Esophagus squamous epithelium (tissue), 5 donors: Measurements from ENCODE around the gene PFDN2. TPM values are rescaled to one million over a fixed set of nuclear protein-coding genes. Genes with fewer than 3 reads are reported as not detected.
"Not testable (repeated sequence)": the region's sequence is repeated elsewhere in the genome, so short reads cannot be mapped to it uniquely, and the experiment has no call there.

ENCODE experiments used
- DNase-seq: peaks from one replicate; lab custom pipeline; 2025; lab: John Stamatoyannopoulos, UW
- H3K27ac ChIP-seq, 4 donors: fragments of 200-600 bp; sonication (generic); one replicate each; pipeline ENCODE4 v1.5.1; 2016 to 2019; ENCODE audit warnings: mild to moderate bottlenecking in 1 of 4
- H3K27me3 ChIP-seq, 4 donors: fragments of 200-600 bp; sonication (generic); 1 replicate in 3 of 4; 2 replicates in 1 of 4; pipeline versions ENCODE4 v1.5.1 to v1.6.0; 2017 to 2021; ENCODE audit warnings: antibody characterized with exemption in 1 of 4
- H3K36me3 ChIP-seq, 3 donors: fragments of 200-600 bp; sonication (generic); one replicate each; pipeline ENCODE4 v1.5.1; 2016 to 2019
- H3K4me1 ChIP-seq, 3 donors: fragments of 200-600 bp; sonication (generic); one replicate each; pipeline ENCODE4 v1.5.1; 2017 to 2019
- H3K4me3 ChIP-seq, 4 donors: fragments of 200-600 bp; sonication (generic); 1 replicate in 3 of 4; 2 replicates in 1 of 4; pipeline ENCODE4 v1.5.1; 2016 to 2019; ENCODE audit warnings: mild to moderate bottlenecking in 2 of 4, moderate library complexity in 1 of 4
- H3K9me3 ChIP-seq, 3 donors: fragments of 200-600 bp; sonication (generic); one replicate each; pipeline ENCODE4 v1.5.1; 2016 to 2019
- CTCF ChIP-seq, 6 experiments: fragments of 450-650 bp in 4 of 6; fragments of 200-600 bp in 2 of 6; sonication (generic) in 2 of 6; IDR thresholded peaks; one replicate each; pipeline ENCODE4 v1.5.1; 2016 to 2019; ENCODE audit warnings: antibody characterized with exemption in 6 of 6, mild to moderate bottlenecking in 4 of 6, moderate library complexity in 4 of 6
- POLR2A ChIP-seq, 4 donors: fragments of 450-650 bp; IDR thresholded peaks; one replicate each; pipeline ENCODE4 v1.6.1; 2017; ENCODE audit warnings: antibody characterized with exemption in 4 of 4, mild to moderate bottlenecking in 4 of 4, moderate library complexity in 3 of 4
- WGBS, 2 donors: methylation state at CpG; one replicate each; pipeline ENCODE4 v1.1.5; 2018; 5-methylcytosine and 5-hydroxymethylcytosine counted together
- intact Hi-C: fragments of 100-400 bp; cut with DNase I; formaldehyde crosslinking; loops from one replicate; pipeline ENCODE4 v1.15.0; 2022
- total RNA-seq, 4 donors: library from RNA; depleted of rRNA; stranded (reverse); fragments of >200 nt; gene quantifications; one replicate each; pipeline ENCODE4 v1.1.0, GENCODE V29; 2016
- donor health status: DM: yes; HTN: yes; CAD: no.

The PFDN2 gene
- total RNA-seq, 4 donors from 2014 or later = 27.0 to 59.2 (median 45.3) TPM

- peak overlapping the region; percentile 21 to 62 (median 42) for H3K4me3 ChIP-seq
These were observed 48.6 kb downstream of the PFDN2 start for GRCh38 chr1:161069241-161069640.

GRCh38 chr1:161068306-161069234 is 49.3 kb downstream of the PFDN2 start:
- intact Hi-C loops = no loop called here
- Histone ChIP-seq H3K27me3 (no peaks in the 10 kb centered on the region), H3K4me3 (peak overlapping the region; percentile 21 to 62 (median 42)), H3K9me3 (no peaks in the 10 kb centered on the region), H3K27ac (peak overlapping the region; percentile 72 to 86 (median 84)), H3K4me1 (peaks cover 0 to 64% (median 5%) of the 10 kb centered on the region in 3 donors), H3K36me3 (peaks cover 0 to 59% (median 7%) of the 10 kb centered on the region in 3 donors)
- TF ChIP-seq CTCF (IDR thresholded peaks at IDR 0.05) (no peak), POLR2A (IDR thresholded peaks at IDR 0.05) (peak in 1 of 4 donors; percentile 33)
- peak; percentile 41 for DNase-seq
- WGBS, 2 donors = 52 to 55% methylated on average over 7 to 9 of the region's 10 CpGs

More at GRCh38 chr1:161069241-161069640, 48.6 kb downstream of the PFDN2 start:
- TF ChIP-seq POLR2A (IDR thresholded peaks at IDR 0.05) (no peak), CTCF (IDR thresholded peaks at IDR 0.05) (no peak)
- H3K36me3 ChIP-seq = peaks cover 0 to 60% (median 7%) of the 10 kb centered on the region in 3 donors
- intact Hi-C loops = no loop called here
- no peaks in the 10 kb centered on the region for H3K27me3 ChIP-seq
- DNase-seq = no peak
- peaks cover 0 to 71% (median 10%) of the 10 kb centered on the region in 3 donors for H3K4me1 ChIP-seq
- peak overlapping the region; percentile 72 to 86 (median 84) for H3K27ac ChIP-seq
- 44 to 77% methylated on average over 7 to 8 of the region's 9 CpGs for WGBS, 2 donors
- H3K9me3 ChIP-seq = no peaks in the 10 kb centered on the region

GRCh38 chr1:161066694-161067093 is 51.1 kb downstream of the PFDN2 start:
- Histone ChIP-seq H3K4me1 (peaks cover 0 to 46% (median 0%) of the 10 kb centered on the region in 3 donors), H3K27me3 (peaks cover 0 to 3% (median 0%) of the 10 kb centered on the region in 4 donors), H3K4me3 (no peak overlapping the region), H3K9me3 (no peaks in the 10 kb centered on the region), H3K27ac (peak overlapping the region in 2 of 4 donors; percentile 6 to 84), H3K36me3 (peaks cover 0 to 42% (median 0%) of the 10 kb centered on the region in 3 donors)
- WGBS, 2 donors = 66 to 74% methylated on average over 3 of the region's 3 CpGs
- DNase-seq = no peak
- intact Hi-C loops = no loop called here
- TF ChIP-seq POLR2A (IDR thresholded peaks at IDR 0.05) = no peak
- no peak for TF ChIP-seq CTCF (IDR thresholded peaks at IDR 0.05)

GRCh38 chr1:161065681-161066080 is 52.2 kb downstream of the PFDN2 start:
- H3K9me3 ChIP-seq, H3K27me3 ChIP-seq, H3K27ac ChIP-seq, H3K4me3 ChIP-seq, DNase-seq, intact Hi-C loops: not testable (repeated sequence)
- H3K36me3 ChIP-seq = peaks cover 0 to 32% (median 0%) of the 10 kb centered on the region in 3 donors
- WGBS, 2 donors = 88% methylated on average over 7 of the region's 7 CpGs
- peaks cover 0 to 36% (median 0%) of the 10 kb centered on the region in 3 donors for H3K4me1 ChIP-seq

GRCh38 chr1:161063936-161064335 is 53.9 kb downstream of the PFDN2 start:
- DNase-seq, H3K4me3 ChIP-seq, H3K27ac ChIP-seq, intact Hi-C loops, H3K9me3 ChIP-seq, H3K27me3 ChIP-seq: not testable (repeated sequence)
- WGBS, 2 donors = 62 to 66% methylated on average over 6 of the region's 6 CpGs
- H3K4me1 ChIP-seq = peaks cover 0 to 22% (median 0%) of the 10 kb centered on the region in 3 donors
- H3K36me3 ChIP-seq = peaks cover 0 to 21% (median 0%) of the 10 kb centered on the region in 3 donors

- TF ChIP-seq CTCF (IDR thresholded peaks at IDR 0.05) (no peak), POLR2A (IDR thresholded peaks at IDR 0.05) (no peak)
These were observed 56.4 kb downstream of the PFDN2 start for GRCh38 chr1:161061419-161061818.

More at GRCh38 chr1:161061419-161061818, 56.4 kb downstream of the PFDN2 start:
- Histone ChIP-seq H3K4me3 (no peak overlapping the region), H3K4me1 (peaks cover 0 to 4% (median 0%) of the 10 kb centered on the region in 3 donors), H3K36me3 (peaks cover 0 to 34% (median 0%) of the 10 kb centered on the region in 3 donors), H3K27me3 (peaks cover 0 to 6% (median 0%) of the 10 kb centered on the region in 4 donors), H3K9me3 (no peaks in the 10 kb centered on the region), H3K27ac (no peak overlapping the region)
- 86 to 100% methylated on average over 3 to 4 of the region's 4 CpGs for WGBS, 2 donors
- DNase-seq = no peak
- intact Hi-C loops = no loop called here
